Vagina (tissue), 2 donors: ENCODE results near the gene DSTYK. TPM values are rescaled to one million over a fixed set of nuclear protein-coding genes. Genes with fewer than 3 reads are reported as not detected.

Experiments used
- DNase-seq, 2 donors: peaks; one replicate each; pipeline ENCODE4 v3.0.0-alpha.2; 2017; ENCODE audit errors: extremely low spot score in 2 of 2
- H3K27ac ChIP-seq: fragments of 200-600 bp; sonication (generic); one replicate; pipeline ENCODE4 v1.5.1; 2019
- H3K27me3 ChIP-seq: fragments of 200-600 bp; sonication (generic); one replicate; pipeline ENCODE4 v1.5.1; 2019
- H3K36me3 ChIP-seq, 2 donors: fragments of 200-600 bp; sonication (generic); one replicate each; pipeline ENCODE4 v1.5.1; 2017 to 2019
- H3K4me1 ChIP-seq: fragments of 200-600 bp; sonication (generic); one replicate; pipeline ENCODE4 v1.5.1; 2019
- H3K4me3 ChIP-seq, 2 donors: fragments of 200-600 bp; sonication (generic); 1 replicate in 1 of 2; 2 replicates in 1 of 2; pipeline ENCODE4 v1.5.1; 2016 to 2019
- H3K9me3 ChIP-seq: fragments of 200-600 bp; sonication (generic); one replicate; pipeline ENCODE4 v1.5.1; 2019
- CTCF ChIP-seq, 3 experiments: fragments of 450-650 bp in 2 of 3; fragments of 200-600 bp in 1 of 3; sonication (generic) in 1 of 3; IDR thresholded peaks; one replicate each; pipeline ENCODE4 v1.5.1; 2017 to 2019; ENCODE audit warnings: antibody characterized with exemption in 3 of 3, mild to moderate bottlenecking in 2 of 3, moderate library complexity in 2 of 3
- POLR2A ChIP-seq, 2 donors: fragments of 450-650 bp; IDR thresholded peaks; one replicate each; pipeline ENCODE4 v1.6.1; 2017; ENCODE audit warnings: antibody characterized with exemption in 2 of 2, mild to moderate bottlenecking in 2 of 2, moderate library complexity in 2 of 2
- POLR2AphosphoS5 ChIP-seq, 2 donors: sonication (generic); formaldehyde crosslinking; IDR thresholded peaks; one replicate each; pipeline ENCODE4 v1.9.0; 2017; ENCODE audit warnings: antibody characterized with exemption in 2 of 2, mild to moderate bottlenecking in 2 of 2, low read depth in 1 of 2; ENCODE audit not compliant: insufficient read depth in 1 of 2
- intact Hi-C: fragments of 100-400 bp; cut with DNase I; formaldehyde crosslinking; loops from one replicate; pipeline ENCODE4 v1.15.1; 2023
- total RNA-seq: library from RNA; depleted of rRNA; stranded (reverse); fragments of >200 nt; gene quantifications from one replicate; pipeline ENCODE4 v1.2.3, GENCODE V29; 2016

The DSTYK gene
- total RNA-seq, 1 donor from 2014 or later = 12.0 TPM

DNA sequence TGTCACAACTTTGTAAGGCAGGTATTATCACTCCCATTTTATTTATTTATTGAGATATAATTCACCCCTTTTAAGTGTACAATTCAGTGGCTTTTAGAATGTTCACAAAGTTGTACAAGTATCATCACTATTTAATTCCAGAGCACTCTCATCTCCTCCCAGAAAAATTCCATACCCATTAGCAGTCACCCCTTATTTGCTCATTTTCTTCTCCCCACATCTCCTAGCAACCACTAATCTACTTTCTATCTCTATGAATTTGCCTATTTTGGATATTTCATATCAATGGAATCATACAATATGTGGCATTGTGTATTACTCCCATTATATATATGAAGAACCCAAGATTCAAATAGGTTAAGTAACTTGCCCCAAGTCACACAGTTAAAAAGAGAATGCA lies 7.0 kb downstream of the DSTYK start:
- Histone ChIP-seq H3K9me3 (no peaks in the 10 kb centered on the region), H3K4me1 (peaks cover 45% of the 10 kb centered on the region), H3K36me3 (no peaks in the 10 kb centered on the region), H3K4me3 (no peak overlapping the region), H3K27me3 (no peaks in the 10 kb centered on the region), H3K27ac (no peak overlapping the region)
- TF ChIP-seq POLR2AphosphoS5 (IDR thresholded peaks at IDR 0.05; ENCODE audit: insufficient read depth in 1 of 2, low read depth in 1 of 2) (no peak), CTCF (IDR thresholded peaks at IDR 0.05) (no peak), POLR2A (IDR thresholded peaks at IDR 0.05) (no peak)
- intact Hi-C loops = no loop called here
- DNase-seq = no peak

GRCh38 chr1:205199931-205200299 lies 11.6 kb downstream of the DSTYK start:
- DNase-seq = no peak
- H3K27ac ChIP-seq = no peak overlapping the region
- TF ChIP-seq CTCF (IDR thresholded peaks at IDR 0.05) = no peak
- no peak for TF ChIP-seq POLR2AphosphoS5 (IDR thresholded peaks at IDR 0.05; ENCODE audit: insufficient read depth in 1 of 2, low read depth in 1 of 2)
- TF ChIP-seq POLR2A (IDR thresholded peaks at IDR 0.05) = no peak
- no peaks in the 10 kb centered on the region for H3K9me3 ChIP-seq
- peaks cover 10% of the 10 kb centered on the region for H3K4me1 ChIP-seq
- H3K4me3 ChIP-seq = no peak overlapping the region
- no peaks in the 10 kb centered on the region for H3K27me3 ChIP-seq
- no peaks in the 10 kb centered on the region for H3K36me3 ChIP-seq
- intact Hi-C loops = no loop called here

- Histone ChIP-seq H3K27me3 (no peaks in the 10 kb centered on the region), H3K4me1 (peaks cover 4% of the 10 kb centered on the region)
- intact Hi-C loops = no loop called here
Measured at GRCh38 chr1:205199090-205199930, 12.2 kb downstream of the DSTYK start.

GRCh38 chr1:205192287-205192686 lies 19.2 kb downstream of the DSTYK start:
- no peaks in the 10 kb centered on the region for H3K27me3 ChIP-seq
- TF ChIP-seq POLR2AphosphoS5 (IDR thresholded peaks at IDR 0.05; ENCODE audit: insufficient read depth in 1 of 2, low read depth in 1 of 2) (no peak), CTCF (IDR thresholded peaks at IDR 0.05) (no peak), POLR2A (IDR thresholded peaks at IDR 0.05) (no peak)
- peaks cover 47% of the 10 kb centered on the region for H3K4me1 ChIP-seq
- no peaks in the 10 kb centered on the region for H3K36me3 ChIP-seq
- no peaks in the 10 kb centered on the region for H3K9me3 ChIP-seq
- intact Hi-C loops = no loop called here
- no peak for DNase-seq
- no peak overlapping the region for H3K4me3 ChIP-seq
- no peak overlapping the region for H3K27ac ChIP-seq

More at GRCh38 chr1:205199090-205199930, 12.2 kb downstream of the DSTYK start:
- DNase-seq = no peak
- Histone ChIP-seq H3K4me3 (no peak overlapping the region), H3K36me3 (no peaks in the 10 kb centered on the region), H3K9me3 (no peaks in the 10 kb centered on the region), H3K27ac (no peak overlapping the region)
- TF ChIP-seq CTCF (IDR thresholded peaks at IDR 0.05) = no peak
- TF ChIP-seq POLR2AphosphoS5 (IDR thresholded peaks at IDR 0.05; ENCODE audit: insufficient read depth in 1 of 2, low read depth in 1 of 2) = no peak
- TF ChIP-seq POLR2A (IDR thresholded peaks at IDR 0.05) = no peak

DNA sequence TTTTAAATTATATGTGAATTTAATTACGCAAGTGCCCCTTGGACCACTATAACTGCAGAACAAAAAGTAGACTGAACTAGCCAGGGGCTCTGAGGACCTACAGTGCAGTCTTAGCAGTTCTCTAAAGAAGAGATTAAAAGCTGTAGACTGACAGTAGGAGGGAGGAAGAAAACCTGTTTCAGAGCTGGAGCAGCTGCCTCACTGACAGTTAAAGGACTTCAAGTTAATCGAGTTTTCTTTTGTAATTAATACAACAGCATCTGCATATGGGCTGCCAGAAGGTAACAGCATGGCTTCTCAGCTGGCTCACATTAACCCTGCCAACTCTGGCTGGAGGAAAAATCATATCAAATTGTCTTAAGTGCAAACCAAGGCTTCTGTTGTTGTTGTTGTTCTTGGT lies 19.9 kb downstream of the DSTYK start:
- Histone ChIP-seq H3K36me3 (no peaks in the 10 kb centered on the region), H3K27me3 (no peaks in the 10 kb centered on the region), H3K27ac (no peak overlapping the region), H3K4me1 (peaks cover 47% of the 10 kb centered on the region), H3K4me3 (no peak overlapping the region), H3K9me3 (no peaks in the 10 kb centered on the region)
- intact Hi-C loops = no loop called here
- DNase-seq = no peak
- TF ChIP-seq POLR2AphosphoS5 (IDR thresholded peaks at IDR 0.05; ENCODE audit: insufficient read depth in 1 of 2, low read depth in 1 of 2) = no peak
- TF ChIP-seq CTCF (IDR thresholded peaks at IDR 0.05) = no peak
- TF ChIP-seq POLR2A (IDR thresholded peaks at IDR 0.05) = no peak
